C4-2B (cell line): ENCODE data around the gene TPCN1.

Experiments used
- ZFX ChIP-seq: fragments of 450-650 bp; IDR thresholded peaks from 2 replicates; pipeline ENCODE4 v1.6.1; 2017
- TF ChIP-seq, protein P1 (sequence below): fragments of 450-650 bp; conservative IDR thresholded peaks from 2 replicates; pipeline ENCODE4 v1.5.1; 2017; ENCODE audit warnings: mild to moderate bottlenecking

DNA sequence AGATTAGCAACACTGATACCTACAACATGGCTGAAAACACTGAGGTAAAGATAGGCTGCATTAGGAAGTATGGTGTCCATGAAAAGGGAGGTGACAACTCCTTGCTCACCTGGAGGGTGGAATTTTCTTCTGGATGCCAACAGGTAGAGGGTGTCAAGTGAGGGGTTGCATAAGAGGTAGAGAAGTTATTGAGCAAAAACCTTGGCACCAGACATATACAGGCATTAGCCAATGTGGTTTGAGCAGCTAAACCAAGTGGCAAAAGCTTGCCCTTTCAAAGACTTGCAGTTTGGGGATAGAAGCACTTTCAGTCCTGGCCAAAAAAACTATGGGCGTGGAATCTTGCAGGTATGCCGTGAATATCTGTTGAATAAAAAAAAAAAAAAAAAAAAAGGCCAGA lies 31.9 kb upstream of the TPCN1 start:
- TF ChIP-seq, protein P1, sequence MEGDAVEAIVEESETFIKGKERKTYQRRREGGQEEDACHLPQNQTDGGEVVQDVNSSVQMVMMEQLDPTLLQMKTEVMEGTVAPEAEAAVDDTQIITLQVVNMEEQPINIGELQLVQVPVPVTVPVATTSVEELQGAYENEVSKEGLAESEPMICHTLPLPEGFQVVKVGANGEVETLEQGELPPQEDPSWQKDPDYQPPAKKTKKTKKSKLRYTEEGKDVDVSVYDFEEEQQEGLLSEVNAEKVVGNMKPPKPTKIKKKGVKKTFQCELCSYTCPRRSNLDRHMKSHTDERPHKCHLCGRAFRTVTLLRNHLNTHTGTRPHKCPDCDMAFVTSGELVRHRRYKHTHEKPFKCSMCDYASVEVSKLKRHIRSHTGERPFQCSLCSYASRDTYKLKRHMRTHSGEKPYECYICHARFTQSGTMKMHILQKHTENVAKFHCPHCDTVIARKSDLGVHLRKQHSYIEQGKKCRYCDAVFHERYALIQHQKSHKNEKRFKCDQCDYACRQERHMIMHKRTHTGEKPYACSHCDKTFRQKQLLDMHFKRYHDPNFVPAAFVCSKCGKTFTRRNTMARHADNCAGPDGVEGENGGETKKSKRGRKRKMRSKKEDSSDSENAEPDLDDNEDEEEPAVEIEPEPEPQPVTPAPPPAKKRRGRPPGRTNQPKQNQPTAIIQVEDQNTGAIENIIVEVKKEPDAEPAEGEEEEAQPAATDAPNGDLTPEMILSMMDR: no peak
- TF ChIP-seq ZFX: no peak
